Upper lobe of left lung (tissue), 4 donors: ENCODE results near the gene INPP5J.

ENCODE experiments used
- EP300 ChIP-seq, 4 donors: sonication (generic); formaldehyde crosslinking; IDR thresholded peaks; one replicate each; pipeline ENCODE4 v1.5.1; 2017; ENCODE audit warnings: antibody characterized with exemption in 4 of 4, control low read depth in 2 of 4
- POLR2A ChIP-seq, 4 donors: fragments of 450-650 bp; IDR thresholded peaks; one replicate each; pipeline ENCODE4 v1.5.1; 2016 to 2017; ENCODE audit warnings: antibody characterized with exemption in 4 of 4, mild to moderate bottlenecking in 2 of 4
- POLR2AphosphoS5 ChIP-seq, 2 donors: sonication (generic); formaldehyde crosslinking; IDR thresholded peaks; one replicate each; pipeline ENCODE4 v1.5.1; 2017; ENCODE audit warnings: antibody characterized with exemption in 2 of 2
- TF ChIP-seq, protein P1 (sequence below), 6 experiments: fragments of 450-650 bp in 4 of 6; fragments of 200-600 bp in 2 of 6; sonication (generic) in 2 of 6; IDR thresholded peaks; one replicate each; pipeline ENCODE4 v1.5.1; 2016 to 2019; ENCODE audit warnings: antibody characterized with exemption in 6 of 6

DNA sequence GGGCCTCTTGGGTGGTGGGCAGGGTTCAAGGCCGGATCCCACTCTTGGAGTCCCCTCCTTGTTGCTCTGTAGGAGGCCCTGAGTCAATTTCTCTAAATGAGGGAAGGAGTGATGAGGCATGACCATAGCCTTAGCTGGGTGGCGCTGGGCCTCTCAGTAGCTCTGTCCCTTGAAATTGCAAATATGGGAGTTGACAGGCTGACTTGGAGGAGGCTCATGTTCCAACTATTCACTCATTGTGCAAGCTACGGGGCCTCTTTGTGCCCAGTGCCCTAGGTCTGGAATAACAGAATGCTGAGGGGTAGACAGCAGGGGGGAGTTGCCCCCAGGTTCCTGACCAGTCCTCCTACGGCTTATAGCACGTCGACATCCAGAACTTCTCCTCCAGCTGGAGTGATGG, 23.4 kb upstream of the INPP5J start:
- TF ChIP-seq, protein P1, sequence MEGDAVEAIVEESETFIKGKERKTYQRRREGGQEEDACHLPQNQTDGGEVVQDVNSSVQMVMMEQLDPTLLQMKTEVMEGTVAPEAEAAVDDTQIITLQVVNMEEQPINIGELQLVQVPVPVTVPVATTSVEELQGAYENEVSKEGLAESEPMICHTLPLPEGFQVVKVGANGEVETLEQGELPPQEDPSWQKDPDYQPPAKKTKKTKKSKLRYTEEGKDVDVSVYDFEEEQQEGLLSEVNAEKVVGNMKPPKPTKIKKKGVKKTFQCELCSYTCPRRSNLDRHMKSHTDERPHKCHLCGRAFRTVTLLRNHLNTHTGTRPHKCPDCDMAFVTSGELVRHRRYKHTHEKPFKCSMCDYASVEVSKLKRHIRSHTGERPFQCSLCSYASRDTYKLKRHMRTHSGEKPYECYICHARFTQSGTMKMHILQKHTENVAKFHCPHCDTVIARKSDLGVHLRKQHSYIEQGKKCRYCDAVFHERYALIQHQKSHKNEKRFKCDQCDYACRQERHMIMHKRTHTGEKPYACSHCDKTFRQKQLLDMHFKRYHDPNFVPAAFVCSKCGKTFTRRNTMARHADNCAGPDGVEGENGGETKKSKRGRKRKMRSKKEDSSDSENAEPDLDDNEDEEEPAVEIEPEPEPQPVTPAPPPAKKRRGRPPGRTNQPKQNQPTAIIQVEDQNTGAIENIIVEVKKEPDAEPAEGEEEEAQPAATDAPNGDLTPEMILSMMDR (IDR thresholded peaks at IDR 0.05) = no peak
- TF ChIP-seq POLR2A (IDR thresholded peaks at IDR 0.05) (no peak), EP300 (IDR thresholded peaks at IDR 0.05) (no peak), POLR2AphosphoS5 (IDR thresholded peaks at IDR 0.05) (no peak)
